HTR-8/SVneo (cell line): ENCODE measurements around the gene NSUN4.
A peak's percentile ranks its signal among the peaks of the same experiment; 100 is the strongest.

Experiments
- DNase-seq: peaks from one replicate; pipeline ENCODE4 v3.0.0; 2011; ENCODE audit warnings: low spot score, mixed read lengths; ENCODE audit not compliant: insufficient read length
- FAIRE-seq: peaks from 2 replicates; lab custom pipeline; 2011; peaks lifted over from hg19 to GRCh38; lab: Jason Lieb, UNC

NSUN4 gene

DNA sequence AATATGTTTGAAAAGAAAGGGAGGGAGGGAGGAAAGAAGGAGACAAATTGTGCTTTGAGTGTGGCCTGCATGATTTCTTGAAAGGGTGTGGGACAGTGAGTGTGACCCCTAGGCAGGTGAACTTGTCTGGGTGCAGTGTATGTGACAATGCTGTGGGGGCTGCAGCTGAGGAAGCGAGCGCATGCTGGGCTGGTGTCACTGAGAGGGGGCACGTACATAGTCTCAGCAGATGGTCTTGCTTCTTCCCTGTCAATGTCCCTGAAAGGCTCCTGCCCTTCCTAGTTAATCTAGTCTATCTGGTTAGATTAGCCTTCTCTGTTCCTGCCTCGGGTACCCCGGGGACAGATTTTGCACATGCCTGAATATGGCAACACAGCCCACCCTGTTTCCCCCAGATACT lies 63.3 kb downstream of the NSUN4 start:
- FAIRE-seq (no peak), DNase-seq (no peak)

DNA sequence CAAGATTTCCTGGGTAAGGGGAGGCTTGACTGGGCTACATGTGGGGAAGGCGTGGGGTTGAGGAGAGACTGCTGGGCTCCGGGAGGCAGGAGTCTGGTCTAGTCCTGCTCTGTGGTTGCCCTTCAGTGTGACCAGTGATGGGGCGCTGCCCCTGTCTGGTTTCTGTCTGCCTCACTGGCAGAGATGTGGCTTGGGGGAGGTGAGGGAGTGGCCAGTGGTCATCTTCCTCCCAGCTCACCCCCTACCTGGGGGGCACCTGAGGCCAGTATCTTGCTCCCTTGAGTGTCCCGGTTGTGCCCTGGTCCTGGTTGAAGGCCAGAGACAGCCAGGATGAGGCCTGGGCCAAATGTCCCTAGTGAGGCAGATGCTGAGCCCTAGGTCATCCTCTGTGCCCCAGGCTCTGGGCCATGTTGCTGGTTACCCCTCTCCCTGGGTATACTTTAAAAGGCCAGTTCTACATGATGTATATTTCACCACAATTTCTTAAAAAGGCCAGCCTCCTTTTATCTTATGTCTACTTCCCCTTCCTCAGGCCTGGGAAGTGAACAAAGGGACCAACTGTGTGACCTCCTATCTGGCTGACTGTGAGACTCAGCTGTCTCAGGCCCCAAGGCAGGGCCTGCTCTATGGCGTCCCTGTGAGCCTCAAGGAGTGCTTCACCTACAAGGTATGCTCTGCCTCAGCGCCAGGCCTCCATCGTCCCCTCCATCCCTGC lies 64.0 kb downstream of the NSUN4 start:
- FAIRE-seq (no peak), DNase-seq (no peak)

DNA sequence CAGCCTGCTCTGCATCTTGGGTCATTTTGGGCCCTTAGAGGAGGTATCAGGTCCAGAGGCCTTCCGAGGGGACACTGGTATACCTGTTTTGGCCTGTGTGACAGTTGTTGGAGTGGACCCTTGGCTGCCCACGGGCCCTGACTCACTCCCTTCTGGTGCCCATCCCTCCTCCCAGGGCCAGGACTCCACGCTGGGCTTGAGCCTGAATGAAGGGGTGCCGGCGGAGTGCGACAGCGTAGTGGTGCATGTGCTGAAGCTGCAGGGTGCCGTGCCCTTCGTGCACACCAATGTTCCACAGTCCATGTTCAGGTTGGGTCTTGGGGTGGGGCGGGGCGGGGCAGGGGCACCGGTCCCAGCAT lies 64.6 kb downstream of the NSUN4 start:
- no peak for DNase-seq
- FAIRE-seq: no peak

DNA sequence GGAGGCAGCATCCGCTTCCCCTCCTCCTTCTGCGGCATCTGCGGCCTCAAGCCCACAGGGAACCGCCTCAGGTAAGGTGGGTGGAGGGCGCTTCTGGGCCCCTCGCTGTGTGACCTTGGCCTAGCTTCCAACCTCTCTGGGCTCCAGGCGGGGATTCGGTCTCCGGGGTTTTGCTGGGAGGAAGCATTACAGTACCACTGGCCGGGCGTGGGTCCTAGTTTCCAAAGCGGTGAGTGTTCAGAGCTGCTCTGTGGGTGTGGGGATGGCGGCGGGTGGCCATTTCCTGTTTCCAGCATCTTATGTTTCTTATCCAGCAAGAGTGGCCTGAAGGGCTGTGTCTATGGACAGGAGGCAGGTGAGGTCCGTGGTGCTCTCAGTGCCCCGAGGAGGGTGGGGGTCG lies 65.1 kb downstream of the NSUN4 start:
- DNase-seq (no peak), FAIRE-seq (no peak)

DNA sequence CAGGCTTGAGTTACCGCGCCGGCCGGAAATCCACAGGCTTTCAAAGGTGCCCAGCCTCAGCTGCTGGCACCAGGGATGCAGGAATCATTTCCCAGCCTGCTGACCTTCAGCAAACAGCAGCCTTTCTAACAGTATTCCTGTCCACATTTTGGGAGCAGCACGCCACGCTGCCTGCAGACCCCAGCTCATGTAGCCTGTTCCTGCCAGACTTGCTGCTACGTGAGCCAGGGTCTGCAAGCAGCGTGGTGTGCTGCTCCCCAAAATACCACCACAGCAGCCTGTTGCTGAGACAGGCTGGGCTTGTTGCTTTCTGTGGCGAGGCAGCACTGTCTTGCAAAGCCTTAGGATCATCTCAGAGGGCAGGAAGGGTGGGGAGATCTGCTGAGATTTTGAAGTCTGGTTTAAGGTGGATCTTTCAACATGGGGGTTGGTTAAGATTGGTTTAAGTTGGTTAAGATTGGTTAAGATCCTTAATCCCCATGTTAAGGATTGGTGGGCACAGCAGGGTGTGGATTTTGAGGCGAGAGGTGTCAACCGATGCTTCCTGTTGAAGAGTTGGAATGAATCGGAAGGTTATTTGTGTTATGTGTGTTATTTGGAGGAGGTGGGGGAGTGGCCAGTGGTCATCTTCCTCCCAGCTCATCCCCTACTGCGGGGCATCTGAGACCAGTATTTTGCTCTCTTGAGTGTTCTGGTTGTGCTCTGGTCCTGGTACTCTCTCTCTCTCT lies 66.4 kb downstream of the NSUN4 start:
- DNase-seq: no peak
- FAIRE-seq: no peak

DNA sequence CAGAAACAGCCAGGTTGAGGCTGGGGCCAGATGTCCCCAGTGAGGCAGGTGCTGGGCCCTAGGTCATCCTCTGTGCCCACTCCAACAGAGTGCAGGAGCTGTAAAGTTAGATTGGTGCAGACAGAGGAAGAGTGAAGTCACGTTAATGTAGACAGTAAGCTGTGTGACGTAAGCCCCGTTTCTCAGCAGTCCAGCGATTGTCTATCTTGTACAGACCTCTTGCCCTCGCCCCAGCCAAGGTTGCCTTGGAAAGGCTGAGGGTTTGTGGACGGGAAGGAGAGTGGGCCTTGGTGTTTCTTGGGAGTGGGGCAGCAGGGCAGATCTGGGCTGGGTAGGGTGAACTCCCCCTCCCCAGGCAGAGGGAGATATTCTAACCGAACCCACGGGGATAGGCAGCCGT lies 67.0 kb downstream of the NSUN4 start:
- DNase-seq (no peak), FAIRE-seq (peak; percentile 28)

DNA sequence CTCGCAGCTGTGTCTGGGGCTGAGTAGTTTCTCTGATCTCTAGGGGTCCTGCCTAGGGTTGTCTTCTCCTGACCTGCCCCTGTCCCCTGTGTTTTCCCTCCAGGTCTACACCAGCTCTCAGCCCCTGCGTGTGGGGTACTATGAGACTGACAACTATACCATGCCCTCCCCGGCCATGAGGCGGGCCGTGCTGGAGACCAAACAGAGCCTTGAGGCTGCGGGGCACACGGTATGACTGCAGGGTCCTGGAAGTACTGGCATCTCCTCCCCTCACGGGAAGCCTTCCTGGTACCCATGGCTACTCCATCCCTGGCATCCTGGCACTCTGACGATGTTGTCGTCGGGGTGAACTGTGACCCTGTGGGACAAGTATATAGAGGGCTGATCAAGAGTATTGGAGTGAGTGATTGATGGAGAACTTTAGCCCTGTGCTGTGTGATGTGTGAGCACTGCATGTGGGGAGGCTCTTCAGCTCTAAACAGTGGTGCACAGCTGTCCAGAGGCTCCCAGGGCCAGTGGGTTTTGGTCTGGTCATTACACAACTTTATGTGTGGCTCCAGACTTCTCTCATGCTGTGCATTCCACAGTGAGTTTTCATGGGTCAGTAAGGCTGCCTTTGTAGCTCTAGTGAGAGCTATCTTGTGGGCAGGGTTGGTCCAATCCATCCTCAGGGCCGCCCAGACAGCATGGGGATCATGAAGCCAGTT lies 67.9 kb downstream of the NSUN4 start:
- FAIRE-seq (no peak), DNase-seq (no peak)

DNA sequence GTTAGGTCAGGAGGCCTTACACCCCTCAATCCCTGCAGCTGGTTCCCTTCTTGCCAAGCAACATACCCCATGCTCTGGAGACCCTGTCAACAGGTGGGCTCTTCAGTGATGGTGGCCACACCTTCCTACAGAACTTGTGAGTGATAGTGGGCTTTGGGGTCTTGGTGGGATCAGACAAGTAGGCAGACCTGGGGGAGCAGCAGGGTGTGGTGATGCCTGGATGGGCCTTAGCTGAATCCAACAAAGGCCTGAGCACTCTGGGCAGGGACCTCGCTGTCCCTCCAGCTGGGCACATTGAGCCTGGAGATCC lies 68.4 kb downstream of the NSUN4 start:
- DNase-seq (no peak), FAIRE-seq (no peak)

DNA sequence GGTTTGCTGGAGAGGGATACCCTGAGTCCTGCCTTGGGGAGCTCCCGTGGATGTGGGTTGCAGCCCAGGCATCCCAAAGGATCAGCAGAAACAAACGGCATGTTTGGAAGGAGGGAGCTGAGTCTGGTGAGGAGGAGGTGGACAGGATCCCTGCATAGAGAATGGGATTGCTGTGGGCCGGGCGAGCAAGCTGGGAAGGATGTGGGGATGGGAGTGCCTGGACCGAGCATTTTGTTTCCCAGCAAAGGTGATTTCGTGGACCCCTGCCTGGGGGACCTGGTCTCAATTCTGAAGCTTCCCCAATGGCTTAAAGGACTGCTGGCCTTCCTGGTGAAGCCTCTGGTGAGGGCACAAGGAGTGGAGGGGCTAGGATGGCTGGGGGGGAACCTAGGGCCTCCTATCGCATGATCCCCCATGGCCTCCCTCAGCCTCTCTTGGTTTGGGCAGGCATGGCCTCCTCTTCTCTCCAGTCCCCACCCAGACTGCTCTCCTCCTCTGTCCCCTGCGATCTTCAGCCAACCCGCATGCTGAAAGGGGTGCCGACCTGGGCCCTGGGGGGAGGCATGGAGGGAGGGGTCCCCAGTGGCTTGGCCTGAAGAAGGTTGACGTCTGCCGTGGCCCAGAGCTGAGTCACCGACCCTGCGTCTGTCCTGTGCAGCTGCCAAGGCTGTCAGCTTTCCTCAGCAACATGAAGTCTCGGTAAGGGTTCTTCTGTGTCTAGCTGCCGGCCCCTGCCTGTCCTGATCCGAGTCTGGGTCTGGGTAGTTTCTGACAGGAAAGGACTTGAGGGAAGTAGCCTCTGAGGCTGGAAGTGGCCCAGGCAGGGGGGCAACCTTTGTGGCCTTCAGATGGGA lies 69.8 kb downstream of the NSUN4 start:
- DNase-seq (no peak), FAIRE-seq (no peak)

DNA sequence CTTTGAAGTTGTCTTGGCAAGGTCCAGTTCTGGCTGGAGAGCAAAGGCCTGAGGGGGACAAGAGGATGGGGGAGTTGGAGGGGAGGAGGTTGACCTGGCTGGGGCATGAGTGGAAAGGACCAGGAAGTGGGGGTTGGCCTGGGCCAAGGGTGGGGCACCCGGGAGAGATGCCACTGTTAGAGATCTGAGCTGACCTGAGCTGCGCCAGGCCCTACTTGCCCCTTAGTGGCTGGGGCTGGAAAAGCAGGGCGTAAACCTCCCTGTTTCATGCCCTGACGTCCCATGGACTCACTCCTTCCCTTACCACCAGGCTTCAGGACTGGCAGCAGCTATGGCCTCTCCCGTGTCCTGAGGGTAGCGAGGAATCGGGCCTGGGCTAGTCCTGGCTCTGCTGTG lies 70.4 kb downstream of the NSUN4 start:
- FAIRE-seq (no peak), DNase-seq (no peak)
